Neuronal stem cell (in vitro differentiated cells): Measurements from ENCODE around the gene STX18.

Source experiments
- DNase-seq: peaks from one replicate; pipeline ENCODE4 v3.0.0-alpha.2; 2013; ENCODE audit warnings: low spot score
- H2AFZ ChIP-seq: one replicate; pipeline ENCODE4 v1.6.1; 2013; ENCODE audit warnings: mild to moderate bottlenecking, low read length, inconsistent platforms
- H2AK5ac ChIP-seq: 2 replicates; pipeline ENCODE4 v1.6.1; 2013; ENCODE audit warnings: low read depth, mild to moderate bottlenecking, inconsistent platforms, low read length, moderate library complexity, mixed read lengths
- H2BK120ac ChIP-seq: 2 replicates; pipeline ENCODE4 v1.6.1; 2013; ENCODE audit warnings: low read depth, mild to moderate bottlenecking, inconsistent platforms, low read length, moderate library complexity, mixed read lengths
- H2BK12ac ChIP-seq: one replicate; pipeline ENCODE4 v1.6.1; 2013; ENCODE audit warnings: low read length, inconsistent platforms
- H2BK15ac ChIP-seq: 2 replicates; pipeline ENCODE4 v1.6.1; 2013; ENCODE audit warnings: mild to moderate bottlenecking, low read length, inconsistent platforms, mixed read lengths
- H2BK5ac ChIP-seq: one replicate; pipeline ENCODE4 v1.6.1; 2013; ENCODE audit warnings: inconsistent platforms, mild to moderate bottlenecking, low read length, moderate library complexity
- H3K14ac ChIP-seq: one replicate; pipeline ENCODE4 v1.6.1; 2013; ENCODE audit warnings: low read length, inconsistent platforms
- H3K18ac ChIP-seq: 2 replicates; pipeline ENCODE4 v1.6.1; 2013; ENCODE audit warnings: low read length, inconsistent platforms
- H3K23ac ChIP-seq: 2 replicates; pipeline ENCODE4 v1.6.1; 2013; ENCODE audit warnings: low read depth, mild to moderate bottlenecking, mixed read lengths, low read length, inconsistent platforms; ENCODE audit not compliant: poor library complexity
- H3K27ac ChIP-seq: replicated peaks from 3 replicates; pipeline ENCODE4 v1.5.1; 2013; ENCODE audit warnings: low read length, inconsistent platforms
- H3K27me3 ChIP-seq, 3 experiments: 2 replicates each; pipeline ENCODE4 v1.6.1; 2013; ENCODE audit warnings: low read length in 3 of 3, mild to moderate bottlenecking in 2 of 3, inconsistent platforms in 1 of 3, low read depth in 1 of 3, mixed read lengths in 1 of 3, moderate library complexity in 1 of 3; ENCODE audit not compliant: control insufficient read depth in 3 of 3, insufficient read depth in 3 of 3
- H3K36me3 ChIP-seq, 2 donors: replicated peaks in 1 of 2; 2 replicates each; pipeline ENCODE4 v1.6.1; 2013; ENCODE audit warnings: low read length in 2 of 2; ENCODE audit not compliant: control insufficient read depth in 2 of 2, insufficient read depth in 2 of 2
- H3K4ac ChIP-seq: 2 replicates; pipeline ENCODE4 v1.6.1; 2013; ENCODE audit warnings: inconsistent platforms, mild to moderate bottlenecking, low read length, moderate library complexity
- H3K4me1 ChIP-seq, 2 donors: 1 replicate in 1 of 2; 2 replicates in 1 of 2; pipeline ENCODE4 v1.6.1; 2013; ENCODE audit warnings: low read length in 2 of 2, low read depth in 1 of 2; ENCODE audit not compliant: control insufficient read depth in 2 of 2, insufficient read depth in 1 of 2
- H3K4me2 ChIP-seq: one replicate; pipeline ENCODE4 v1.6.1; 2013; ENCODE audit warnings: mild to moderate bottlenecking, low read length, inconsistent platforms; ENCODE audit not compliant: insufficient read depth, poor library complexity, severe bottlenecking
- H3K4me3 ChIP-seq, 2 donors: 2 replicates each; pipeline ENCODE4 v1.5.1; 2013; ENCODE audit warnings: low read length in 2 of 2, mild to moderate bottlenecking in 2 of 2, inconsistent platforms in 1 of 2, moderate library complexity in 1 of 2
- H3K79me1 ChIP-seq: one replicate; pipeline ENCODE4 v1.6.1; 2013; ENCODE audit warnings: low read depth, mild to moderate bottlenecking, inconsistent platforms, low read length, moderate library complexity
- H3K9ac ChIP-seq: one replicate; pipeline ENCODE4 v1.6.1; 2013; ENCODE audit warnings: mild to moderate bottlenecking, low read depth, low read length, inconsistent platforms; ENCODE audit not compliant: poor library complexity
- H3K9me3 ChIP-seq, 2 donors: replicated peaks in 1 of 2; 2 replicates each; pipeline versions ENCODE3 to v1.6.1; 2013; ENCODE audit warnings: low read length in 2 of 2, mild to moderate bottlenecking in 2 of 2, inconsistent platforms in 1 of 2, low read depth in 1 of 2, mixed read lengths in 1 of 2, moderate library complexity in 1 of 2; ENCODE audit not compliant: control insufficient read depth in 2 of 2, insufficient read depth in 1 of 2
- H4K8ac ChIP-seq: one replicate; pipeline ENCODE4 v1.6.1; 2013; ENCODE audit warnings: low read depth, mild to moderate bottlenecking, inconsistent platforms, low read length, moderate library complexity
- H4K91ac ChIP-seq: one replicate; pipeline ENCODE4 v1.6.1; 2013; ENCODE audit warnings: low read length, low read depth, mild to moderate bottlenecking, inconsistent platforms; ENCODE audit not compliant: poor library complexity
- WGBS, 2 donors: extraction: QIAGEN DNeasy Blood & Tissue Kit; methylation state at CpG; one replicate each; pipeline ENCODE4 v1.1.7; 2013; ENCODE audit warnings: missing lambda C conversion rate in 2 of 2, mixed read lengths in 1 of 2; ENCODE audit not compliant: insufficient read length in 2 of 2, insufficient replicate concordance in 1 of 2; ENCODE audit errors: extremely low coverage in 2 of 2; 5-methylcytosine and 5-hydroxymethylcytosine counted together

STX18 gene

GRCh38 chr4:4428966-4429875 lies 112.6 kb downstream of the STX18 start:
- Histone ChIP-seq H3K4me2 (no peak overlapping the region), H2BK5ac (no peak overlapping the region), H2BK120ac (no peak overlapping the region), H3K14ac (no peak overlapping the region), H3K79me1 (peaks cover 2% of the 10 kb centered on the region), H2AFZ (no peak overlapping the region), H3K4ac (no peak overlapping the region), H3K9ac (no peak overlapping the region), H2AK5ac (no peak overlapping the region), H3K4me1 (peaks cover 7 to 10% of the 10 kb centered on the region in 2 donors), H2BK12ac (no peak overlapping the region), H3K4me3 (peak overlapping the region in 1 of 2 donors; percentile 3), H3K27me3 (no peaks in the 10 kb centered on the region), H3K27ac (no peak overlapping the region), H3K18ac (no peak overlapping the region), H3K36me3 (peaks cover 5 to 46% of the 10 kb centered on the region in 2 donors), H3K9me3 (no peaks in the 10 kb centered on the region), H3K23ac (no peak overlapping the region), H4K91ac (no peak overlapping the region), H4K8ac (no peak overlapping the region), H2BK15ac (no peak overlapping the region)
- WGBS, 2 donors, result no CpG with 5 or more reads among the region's 10 CpGs
- DNase-seq, result no peak

- Histone ChIP-seq H3K14ac (no peak overlapping the region), H3K79me1 (peaks cover 2% of the 10 kb centered on the region)
Observed at GRCh38 chr4:4427886-4428285, 114.0 kb downstream of the STX18 start.

GRCh38 chr4:4427121-4427870 lies 114.6 kb downstream of the STX18 start:
- Histone ChIP-seq H2BK12ac (no peak overlapping the region), H2BK120ac (no peak overlapping the region), H3K79me1 (peaks cover 2% of the 10 kb centered on the region), H3K4me1 (peaks cover 11 to 16% of the 10 kb centered on the region in 2 donors), H3K18ac (no peak overlapping the region), H4K8ac (no peak overlapping the region), H2AFZ (no peak overlapping the region), H3K27me3 (no peaks in the 10 kb centered on the region), H4K91ac (no peak overlapping the region), H2BK15ac (no peak overlapping the region), H3K9ac (no peak overlapping the region), H3K27ac (no peak overlapping the region), H3K4me2 (no peak overlapping the region), H3K4ac (no peak overlapping the region), H3K4me3 (no peak overlapping the region), H3K36me3 (peaks cover 9 to 48% of the 10 kb centered on the region in 2 donors), H3K23ac (no peak overlapping the region), H2AK5ac (no peak overlapping the region), H3K14ac (no peak overlapping the region), H3K9me3 (no peaks in the 10 kb centered on the region), H2BK5ac (no peak overlapping the region)
- DNase-seq, result peak; percentile 17
- WGBS, 2 donors, result no CpG with 5 or more reads among the region's 12 CpGs

More at GRCh38 chr4:4427886-4428285, 114.0 kb downstream of the STX18 start:
- no peak overlapping the region for H2AFZ ChIP-seq
- no CpG with 5 or more reads among the region's 5 CpGs for WGBS, 2 donors
- no peak overlapping the region for H3K4me2 ChIP-seq
- DNase-seq, result no peak
- H2AK5ac ChIP-seq, result no peak overlapping the region
- no peak overlapping the region for H3K27ac ChIP-seq
- H3K4me3 ChIP-seq, result no peak overlapping the region
- no peak overlapping the region for H2BK5ac ChIP-seq
- no peak overlapping the region for H2BK120ac ChIP-seq
- no peak overlapping the region for H2BK12ac ChIP-seq
- no peak overlapping the region for H3K9ac ChIP-seq
- H4K8ac ChIP-seq, result no peak overlapping the region
- H3K36me3 ChIP-seq, result peaks cover 9 to 47% of the 10 kb centered on the region in 2 donors
- H3K27me3 ChIP-seq, result no peaks in the 10 kb centered on the region
- H3K23ac ChIP-seq, result no peak overlapping the region
- no peak overlapping the region for H4K91ac ChIP-seq
- no peak overlapping the region for H3K18ac ChIP-seq
- H3K9me3 ChIP-seq, result no peaks in the 10 kb centered on the region
- no peak overlapping the region for H3K4ac ChIP-seq
- peaks cover 11 to 16% of the 10 kb centered on the region in 2 donors for H3K4me1 ChIP-seq
- H2BK15ac ChIP-seq, result no peak overlapping the region
